ENCODE results near the gene SPATA46.

Gene SPATA46

GRCh38 chr1:162367073-162367472, 9.6 kb downstream of the SPATA46 start:
- Histone ChIP-seq H3K9ac (ENCODE audit: low read depth, low read length, poor library complexity, severe bottlenecking) (no peak overlapping the region), H3K9me3 (ENCODE audit: insufficient read depth, low read depth, low read length) (no peaks in the 10 kb centered on the region), H3F3A (ENCODE audit: low read depth) (no peaks in the 10 kb centered on the region), H3K4me3 (ENCODE audit: low read length, poor library complexity, severe bottlenecking) (no peak overlapping the region), H4K20me1 (ENCODE audit: insufficient read depth, low read length, poor library complexity, severe bottlenecking) (no peaks in the 10 kb centered on the region), H3K36me3 (ENCODE audit: insufficient read depth, low read length) (no peaks in the 10 kb centered on the region), H2AFZ (ENCODE audit: low read length) (no peak overlapping the region), H3K4me1 (ENCODE audit: insufficient read depth, low read length, poor library complexity, severe bottlenecking) (peaks cover 4% of the 10 kb centered on the region), H3K9me2 (replicated peaks; ENCODE audit: low read depth, low read length) (no peaks in the 10 kb centered on the region), H3K27me3 (ENCODE audit: insufficient read depth, low read length, poor library complexity, severe bottlenecking) (no peaks in the 10 kb centered on the region), H3K79me2 (ENCODE audit: insufficient read depth, low read length) (no peaks in the 10 kb centered on the region), H3K4me2 (ENCODE audit: low read depth, low read length, poor library complexity, severe bottlenecking) (no peak overlapping the region)
- TF ChIP-seq CTCF (conservative IDR thresholded peaks at IDR 0.05; ENCODE audit: low read length) (no peak), EZH2phosphoT487 (IDR thresholded peaks at IDR 0.05; ENCODE audit: borderline replicate concordance) (no peak)

GRCh38 chr1:162366671-162367070, 10.0 kb downstream of the SPATA46 start:
- Histone ChIP-seq H3F3A (ENCODE audit: low read depth) (no peaks in the 10 kb centered on the region), H2AFZ (ENCODE audit: low read length) (no peak overlapping the region), H3K9ac (ENCODE audit: low read depth, low read length, poor library complexity, severe bottlenecking) (no peak overlapping the region), H3K36me3 (ENCODE audit: insufficient read depth, low read length) (no peaks in the 10 kb centered on the region), H4K20me1 (ENCODE audit: insufficient read depth, low read length, poor library complexity, severe bottlenecking) (no peaks in the 10 kb centered on the region), H3K9me3 (ENCODE audit: insufficient read depth, low read depth, low read length) (no peaks in the 10 kb centered on the region), H3K4me3 (ENCODE audit: low read length, poor library complexity, severe bottlenecking) (no peak overlapping the region), H3K4me2 (ENCODE audit: low read depth, low read length, poor library complexity, severe bottlenecking) (no peak overlapping the region), H3K27me3 (ENCODE audit: insufficient read depth, low read length, poor library complexity, severe bottlenecking) (no peaks in the 10 kb centered on the region), H3K9me2 (replicated peaks; ENCODE audit: low read depth, low read length) (no peaks in the 10 kb centered on the region), H3K79me2 (ENCODE audit: insufficient read depth, low read length) (no peaks in the 10 kb centered on the region), H3K4me1 (ENCODE audit: insufficient read depth, low read length, poor library complexity, severe bottlenecking) (peaks cover under 1% of the 10 kb centered on the region)
- TF ChIP-seq EZH2phosphoT487 (IDR thresholded peaks at IDR 0.05; ENCODE audit: borderline replicate concordance): no peak
- TF ChIP-seq CTCF (conservative IDR thresholded peaks at IDR 0.05; ENCODE audit: low read length): no peak

- Histone ChIP-seq H4K20me1 (ENCODE audit: insufficient read depth, low read length, poor library complexity, severe bottlenecking) (no peaks in the 10 kb centered on the region), H3K4me3 (ENCODE audit: low read length, poor library complexity, severe bottlenecking) (no peak overlapping the region), H3K4me2 (ENCODE audit: low read depth, low read length, poor library complexity, severe bottlenecking) (no peak overlapping the region), H3K4me1 (ENCODE audit: insufficient read depth, low read length, poor library complexity, severe bottlenecking) (no peaks in the 10 kb centered on the region), H3K27me3 (ENCODE audit: insufficient read depth, low read length, poor library complexity, severe bottlenecking) (no peaks in the 10 kb centered on the region), H3F3A (ENCODE audit: low read depth) (no peaks in the 10 kb centered on the region), H3K79me2 (ENCODE audit: insufficient read depth, low read length) (no peaks in the 10 kb centered on the region), H3K36me3 (ENCODE audit: insufficient read depth, low read length) (no peaks in the 10 kb centered on the region), H2AFZ (ENCODE audit: low read length) (no peak overlapping the region), H3K9me2 (replicated peaks; ENCODE audit: low read depth, low read length) (no peaks in the 10 kb centered on the region), H3K9me3 (ENCODE audit: insufficient read depth, low read depth, low read length) (no peaks in the 10 kb centered on the region), H3K9ac (ENCODE audit: low read depth, low read length, poor library complexity, severe bottlenecking) (no peak overlapping the region)
- TF ChIP-seq CTCF (conservative IDR thresholded peaks at IDR 0.05; ENCODE audit: low read length) (no peak), EZH2phosphoT487 (IDR thresholded peaks at IDR 0.05; ENCODE audit: borderline replicate concordance) (no peak)
These were observed 10.5 kb downstream of the SPATA46 start for GRCh38 chr1:162366149-162366548.
